GM23338 (cell line): ENCODE results near the gene CCNY. TPM values are rescaled to one million over a fixed set of nuclear protein-coding genes. Genes with fewer than 3 reads are reported as not detected.

Experiments
- ATAC-seq: fragments of 200-7000 bp; cut with Tn5 transposase; 3 replicates; pipeline ENCODE4 v1.9.1; 2020
- DNase-seq: peaks from one replicate; pipeline ENCODE4 v3.0.0-alpha.2; 2015; ENCODE audit warnings: low spot score
- H2AFZ ChIP-seq: fragments of 200-600 bp; sonication (generic); 2 replicates; pipeline ENCODE4 v1.8.0; 2016; ENCODE audit warnings: antibody characterized with exemption, mild to moderate bottlenecking, moderate library complexity
- H3F3A ChIP-seq: fragments of 200-600 bp; sonication (generic); replicated peaks from 2 replicates; pipeline ENCODE4 v1.8.0; 2017; ENCODE audit warnings: antibody characterized with exemption, mixed run types, low read depth
- H3K27ac ChIP-seq: fragments of 200-600 bp; sonication (generic); 2 replicates; pipeline ENCODE4 v1.6.1; 2016; ENCODE audit warnings: low read depth
- H3K27me3 ChIP-seq: fragments of 200-600 bp; sonication (generic); 2 replicates; pipeline ENCODE4 v1.8.0; 2016; ENCODE audit warnings: mild to moderate bottlenecking, mixed run types, moderate library complexity; ENCODE audit not compliant: insufficient read depth
- H3K36me3 ChIP-seq: fragments of 200-600 bp; sonication (generic); 2 replicates; pipeline ENCODE4 v1.8.0; 2016; ENCODE audit warnings: mild to moderate bottlenecking; ENCODE audit not compliant: insufficient read depth
- H3K4me1 ChIP-seq: fragments of 200-600 bp; sonication (generic); 2 replicates; pipeline ENCODE4 v1.8.0; 2016; ENCODE audit warnings: mild to moderate bottlenecking, moderate library complexity; ENCODE audit not compliant: insufficient read depth
- H3K4me2 ChIP-seq: fragments of 200-600 bp; sonication (generic); 2 replicates; pipeline ENCODE4 v1.7.1; 2017; ENCODE audit warnings: mixed run types
- H3K4me3 ChIP-seq: fragments of 200-600 bp; sonication (generic); 2 replicates; pipeline ENCODE4 v1.6.1; 2016; ENCODE audit warnings: mixed run types
- H3K79me2 ChIP-seq: fragments of 200-600 bp; sonication (generic); replicated peaks from 2 replicates; pipeline ENCODE4 v1.8.0; 2017; ENCODE audit warnings: mild to moderate bottlenecking; ENCODE audit not compliant: insufficient read depth
- H3K9me2 ChIP-seq: fragments of 200-600 bp; sonication (generic); 2 replicates; pipeline ENCODE4 v1.8.0; 2017; ENCODE audit not compliant: insufficient read depth
- H4K20me1 ChIP-seq: fragments of 200-600 bp; sonication (generic); replicated peaks from 2 replicates; pipeline ENCODE4 v1.8.0; 2017; ENCODE audit warnings: mild to moderate bottlenecking; ENCODE audit not compliant: insufficient read depth
- H3K27ac Mint-ChIP-seq: 2 replicates; pipeline ENCODE4 v1.8.0; 2020; ENCODE audit warnings: inconsistent platforms, mild to moderate bottlenecking, moderate library complexity, mixed read lengths
- H3K27me3 Mint-ChIP-seq: 3 replicates; pipeline ENCODE4 v1.8.0; 2022; ENCODE audit warnings: low read depth, mild to moderate bottlenecking, moderate library complexity, mixed read lengths, inconsistent platforms; ENCODE audit not compliant: insufficient read depth, poor library complexity
- H3K36me3 Mint-ChIP-seq: 3 replicates; pipeline ENCODE4 v1.8.0; 2021; ENCODE audit warnings: low read depth, mild to moderate bottlenecking, inconsistent platforms, moderate library complexity, mixed read lengths
- H3K4me1 Mint-ChIP-seq: 3 replicates; pipeline ENCODE4 v1.8.0; 2020; ENCODE audit warnings: mild to moderate bottlenecking, inconsistent platforms, mixed read lengths
- H3K4me3 Mint-ChIP-seq: 3 replicates; pipeline ENCODE4 v1.8.0; 2021; ENCODE audit warnings: moderate library complexity, mild to moderate bottlenecking, inconsistent platforms, mixed read lengths
- H3K9me3 Mint-ChIP-seq: 3 replicates; pipeline ENCODE4 v1.8.0; 2020; ENCODE audit warnings: moderate library complexity, mild to moderate bottlenecking, inconsistent platforms, mixed read lengths
- CREB1 ChIP-seq: fragments of 250-450 bp; sonication (Bioruptor Pico); IDR thresholded peaks from 2 replicates; pipeline ENCODE4 v1.5.0; 2020; ENCODE audit warnings: low read depth, mild to moderate bottlenecking, moderate library complexity
- CTCF ChIP-seq, 2 experiments: fragments of 200-600 bp in 1 of 2; sonication (generic) in 1 of 2; conservative IDR thresholded peaks; 2 replicates each; pipeline versions ENCODE4 v1.5.1 to v1.6.1; 2016 to 2017; ENCODE audit warnings: antibody characterized with exemption in 2 of 2, low read depth in 2 of 2, mild to moderate bottlenecking in 2 of 2, moderate library complexity in 1 of 2
- ETS1 ChIP-seq: IDR thresholded peaks from 2 replicates; pipeline ENCODE4 v1.6.1; 2016; ENCODE audit warnings: antibody characterized with exemption
- EZH2 ChIP-seq: fragments of 200-600 bp; sonication (generic); IDR thresholded peaks from one replicate; pipeline ENCODE4 v1.8.0; 2017; ENCODE audit warnings: antibody characterized with exemption, mild to moderate bottlenecking, low read depth; ENCODE audit not compliant: unreplicated experiment
- EZH2phosphoT487 ChIP-seq: fragments of 200-600 bp; sonication (generic); IDR thresholded peaks from one replicate; pipeline ENCODE4 v1.8.1; 2018; ENCODE audit warnings: antibody characterized with exemption; ENCODE audit not compliant: unreplicated experiment
- JUNB ChIP-seq: IDR thresholded peaks from one replicate; pipeline ENCODE4 v1.6.1; 2016; ENCODE audit warnings: antibody characterized with exemption; ENCODE audit not compliant: unreplicated experiment
- NANOG ChIP-seq: IDR thresholded peaks from 2 replicates; pipeline ENCODE4 v1.6.1; 2016; ENCODE audit warnings: antibody characterized with exemption, borderline replicate concordance
- POLR2AphosphoS5 ChIP-seq: IDR thresholded peaks from 2 replicates; pipeline ENCODE4 v1.6.1; 2016; ENCODE audit warnings: antibody characterized with exemption, low read depth
- REST ChIP-seq: IDR thresholded peaks from one replicate; pipeline ENCODE4 v1.6.1; 2018; ENCODE audit warnings: antibody characterized with exemption; ENCODE audit not compliant: unreplicated experiment
- STAT1 ChIP-seq: IDR thresholded peaks from one replicate; pipeline ENCODE4 v1.6.1; 2016; ENCODE audit warnings: antibody characterized with exemption; ENCODE audit not compliant: unreplicated experiment
- ZNF114 ChIP-seq: fragments of 250-450 bp; sonication (Bioruptor Pico); IDR thresholded peaks from 2 replicates; pipeline ENCODE4 v1.5.0; 2020; ENCODE audit warnings: mild to moderate bottlenecking, moderate library complexity
- ZNF331 ChIP-seq: fragments of 250-450 bp; sonication (Bioruptor Pico); IDR thresholded peaks from 2 replicates; pipeline ENCODE4 v1.5.0; 2020; ENCODE audit warnings: low read depth, mild to moderate bottlenecking, moderate library complexity
- polyA plus RNA-seq: library from polyadenylated mRNA; unstranded; fragments of >200 nt; fragmentation: Nextera tagmentation; extraction: Ambion mirVana; gene quantifications from 2 replicates; pipeline ENCODE4 v1.2.1, GENCODE V29; 2016
- total RNA-seq: library from RNA; depleted of rRNA; stranded (reverse); fragments of >200 nt; shearing (Covaris generic); gene quantifications from 2 replicates; pipeline ENCODE4 v1.2.3, GENCODE V29; 2014

CCNY gene
- total and polyA plus RNA-seq, 2 experiments from 2014 or later, result 14.2 to 29.0 TPM

- no peak for TF ChIP-seq JUNB
- no peak for TF ChIP-seq REST
- TF ChIP-seq STAT1, result no peak
- TF ChIP-seq EZH2, result no peak
- no peak for TF ChIP-seq NANOG
- no peak for TF ChIP-seq CREB1 (CRISPR knock-in tag)
- TF ChIP-seq CTCF (conservative IDR thresholded peaks at IDR 0.05; ENCODE audit: low read depth in 2 of 2), result no peak
- TF ChIP-seq EZH2phosphoT487, result no peak
- TF ChIP-seq ZNF114 (CRISPR knock-in tag), result no peak
- no peak for TF ChIP-seq ZNF331 (CRISPR knock-in tag)
- no peak for TF ChIP-seq POLR2AphosphoS5
Observed at GRCh38 chr10:35336921-35337823, 863 bp downstream of the CCNY start (continued).

- Histone ChIP-seq H3K4me2 (no peak overlapping the region), H3K4me1 (peaks cover 15% of the 10 kb centered on the region; the same call in 1 of the 2 replicates), H4K20me1 (peaks cover 38% of the 10 kb centered on the region), H3K79me2 (peaks cover 83% of the 10 kb centered on the region), H2AFZ (no peak overlapping the region), H3K27ac (no peak overlapping the region), H3F3A (no peaks in the 10 kb centered on the region), H3K4me3 (no peak overlapping the region), H3K36me3 (no peaks in the 10 kb centered on the region), H3K9me2 (no peaks in the 10 kb centered on the region), H3K27me3 (peaks cover 8% of the 10 kb centered on the region)
- ATAC-seq, result no peak
- Mint-ChIP-seq H3K4me1 (peaks cover 26% of the 10 kb centered on the region), H3K36me3 (peaks cover 6% of the 10 kb centered on the region), H3K9me3 (peaks cover 5% of the 10 kb centered on the region; the same call in 2 of the 3 replicates), H3K4me3 (no peak overlapping the region), H3K27me3 (peaks cover 8% of the 10 kb centered on the region), H3K27ac (no peak overlapping the region)
- TF ChIP-seq REST (no peak), CREB1 (CRISPR knock-in tag) (no peak), EZH2 (no peak), ETS1 (no peak), EZH2phosphoT487 (no peak), NANOG (no peak), JUNB (no peak), POLR2AphosphoS5 (no peak), STAT1 (no peak), ZNF331 (CRISPR knock-in tag) (no peak)
- DNase-seq, result no peak
Observed at GRCh38 chr10:35339942-35340341, 3.6 kb downstream of the CCNY start.
